ENCODE data around the gene COL8A1.

GRCh38 chr3:99789011-99789721, 150.8 kb downstream of the COL8A1 start:
- no peak for TF ChIP-seq SUZ12 (IDR thresholded peaks at IDR 0.05)
- no peak for TF ChIP-seq SP1 (IDR thresholded peaks at IDR 0.05)
- no peak for TF ChIP-seq NFRKB (IDR thresholded peaks at IDR 0.05)
- no peak for TF ChIP-seq FOXM1 (IDR thresholded peaks at IDR 0.05; ENCODE audit: borderline replicate concordance)
- TF ChIP-seq HDGF (IDR thresholded peaks at IDR 0.05; ENCODE audit: borderline replicate concordance): no peak
- TF ChIP-seq ELF4 (IDR thresholded peaks at IDR 0.05): no peak
- no peak for TF ChIP-seq LEF1 (IDR thresholded peaks at IDR 0.05; ENCODE audit: borderline replicate concordance)
- no peak for TF ChIP-seq FOXK2 (IDR thresholded peaks at IDR 0.05)
- no peak for TF ChIP-seq FOXA1 (IDR thresholded peaks at IDR 0.05)
- no peak for TF ChIP-seq CTBP1 (IDR thresholded peaks at IDR 0.05; ENCODE audit: borderline replicate concordance)
- TF ChIP-seq ARNT (IDR thresholded peaks at IDR 0.05): no peak
